Astrocyte (in vitro differentiated cells and primary cell): ENCODE results near the gene NCK2.

Experiments
- EZH2 ChIP-seq: IDR thresholded peaks from 2 replicates; pipeline ENCODE4 v1.6.1; 2012; ENCODE audit warnings: mild to moderate bottlenecking, low read length, inconsistent platforms; ENCODE audit not compliant: insufficient read depth
- TF ChIP-seq, protein P1 (sequence below): IDR thresholded peaks from 2 replicates; pipeline ENCODE4 v1.5.1; 2011; ENCODE audit warnings: low read depth, mild to moderate bottlenecking, inconsistent platforms, low read length, moderate library complexity; ENCODE audit not compliant: insufficient read depth

DNA sequence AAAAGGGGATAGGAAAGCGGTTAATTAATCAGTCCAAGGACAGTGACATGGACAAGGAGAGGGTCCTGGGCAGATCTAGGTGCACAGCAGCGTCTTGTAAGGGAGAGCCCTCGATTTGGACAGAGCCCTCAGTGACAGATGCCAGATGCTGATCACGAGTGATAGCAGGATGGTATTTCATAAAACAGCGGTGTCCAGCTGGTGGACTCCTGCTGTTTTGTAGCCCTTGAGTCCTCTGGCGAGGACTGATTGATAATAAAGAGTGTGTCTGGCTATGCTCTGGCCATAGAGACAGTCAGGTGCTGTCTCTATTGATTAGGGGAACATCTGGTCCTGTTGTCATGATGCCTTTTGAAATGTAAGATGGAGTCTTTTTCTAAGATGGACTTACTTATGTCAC lies 180.7 kb downstream of the NCK2 start:
- TF ChIP-seq, protein P1, sequence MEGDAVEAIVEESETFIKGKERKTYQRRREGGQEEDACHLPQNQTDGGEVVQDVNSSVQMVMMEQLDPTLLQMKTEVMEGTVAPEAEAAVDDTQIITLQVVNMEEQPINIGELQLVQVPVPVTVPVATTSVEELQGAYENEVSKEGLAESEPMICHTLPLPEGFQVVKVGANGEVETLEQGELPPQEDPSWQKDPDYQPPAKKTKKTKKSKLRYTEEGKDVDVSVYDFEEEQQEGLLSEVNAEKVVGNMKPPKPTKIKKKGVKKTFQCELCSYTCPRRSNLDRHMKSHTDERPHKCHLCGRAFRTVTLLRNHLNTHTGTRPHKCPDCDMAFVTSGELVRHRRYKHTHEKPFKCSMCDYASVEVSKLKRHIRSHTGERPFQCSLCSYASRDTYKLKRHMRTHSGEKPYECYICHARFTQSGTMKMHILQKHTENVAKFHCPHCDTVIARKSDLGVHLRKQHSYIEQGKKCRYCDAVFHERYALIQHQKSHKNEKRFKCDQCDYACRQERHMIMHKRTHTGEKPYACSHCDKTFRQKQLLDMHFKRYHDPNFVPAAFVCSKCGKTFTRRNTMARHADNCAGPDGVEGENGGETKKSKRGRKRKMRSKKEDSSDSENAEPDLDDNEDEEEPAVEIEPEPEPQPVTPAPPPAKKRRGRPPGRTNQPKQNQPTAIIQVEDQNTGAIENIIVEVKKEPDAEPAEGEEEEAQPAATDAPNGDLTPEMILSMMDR, result no peak
- TF ChIP-seq EZH2, result no peak
